HG02938 (cell line): ENCODE measurements around the gene IFT25.
"Not testable (repeated sequence)": the region's sequence is repeated elsewhere in the genome, so short reads cannot be mapped to it uniquely, and the experiment has no call there.

Source experiments
- ATAC-seq: cut with Tn5 transposase; IDR thresholded peaks from one replicate; pipeline ENCODE4 v1.9.1; 2021; ENCODE audit warnings: mild to moderate bottlenecking, moderate library complexity; ENCODE audit not compliant: unreplicated experiment

Gene IFT25

GRCh38 chr1:53945433-53946251 is at the start of gene IFT25:
TSS of gene IFT25 (minus strand) at chr1:53945699. CDS start at chr1:53940082, 5,617 bp downstream.
- ATAC-seq: peak; percentile 63

- not testable (repeated sequence) for ATAC-seq
Observed at GRCh38 chr1:53994516-53994915, 49.0 kb upstream of the IFT25 start.

- no peak for ATAC-seq
Observed at GRCh38 chr1:53992085-53992874, 46.8 kb upstream of the IFT25 start.

- no peak for ATAC-seq
Observed at GRCh38 chr1:53987880-53988279, 42.4 kb upstream of the IFT25 start.

- ATAC-seq: no peak
Observed at GRCh38 chr1:53986458-53986857, 41.0 kb upstream of the IFT25 start.

- no peak for ATAC-seq
Observed at GRCh38 chr1:53984726-53985125, 39.2 kb upstream of the IFT25 start.

GRCh38 chr1:53982763-53983104 is 37.2 kb upstream of the IFT25 start:
- ATAC-seq: no peak

GRCh38 chr1:53982034-53982762 is 36.7 kb upstream of the IFT25 start:
- ATAC-seq: no peak

GRCh38 chr1:53981220-53981619 is 35.7 kb upstream of the IFT25 start:
- no peak for ATAC-seq

- no peak for ATAC-seq
Observed at GRCh38 chr1:53979712-53980450, 34.4 kb upstream of the IFT25 start.

- ATAC-seq: no peak
Observed at GRCh38 chr1:53975861-53976260, 30.4 kb upstream of the IFT25 start.

- no peak for ATAC-seq
Observed at GRCh38 chr1:53971718-53972117, 26.2 kb upstream of the IFT25 start.

- ATAC-seq: not testable (repeated sequence)
Observed at GRCh38 chr1:53969323-53969722, 23.8 kb upstream of the IFT25 start.

GRCh38 chr1:53968125-53968513 is 22.6 kb upstream of the IFT25 start:
- ATAC-seq: no peak

GRCh38 chr1:53967409-53968124 is 22.1 kb upstream of the IFT25 start:
- no peak for ATAC-seq

GRCh38 chr1:53966794-53967193 is 21.3 kb upstream of the IFT25 start:
- ATAC-seq: no peak

- no peak for ATAC-seq
Observed at GRCh38 chr1:53964109-53964508, 18.6 kb upstream of the IFT25 start.

GRCh38 chr1:53963460-53963859 is 18.0 kb upstream of the IFT25 start:
- no peak for ATAC-seq

- ATAC-seq: no peak
Observed at GRCh38 chr1:53962395-53962794, 16.9 kb upstream of the IFT25 start.

GRCh38 chr1:53959664-53960250 is 14.3 kb upstream of the IFT25 start:
- ATAC-seq: no peak
